ENCODE measurements around the gene SETBP1. TPM values are rescaled to one million over a fixed set of nuclear protein-coding genes. Genes with fewer than 3 reads are reported as not detected.

SETBP1 gene
- total and polyA plus RNA-seq, 2 of the 13 experiments (the other 11 are each of a cell fraction or from before 2014, with no cell fraction given) = 0.18 to 0.65 TPM

- TF ChIP-seq TAF15 (IDR thresholded peaks at IDR 0.05; ENCODE audit: low read depth, low read length, poor library complexity, severe bottlenecking) (no peak), THAP9 (CRISPR knock-in tag; IDR thresholded peaks at IDR 0.05; ENCODE audit: borderline replicate concordance) (no peak), TEAD3 (CRISPR knock-in tag; optimal IDR thresholded peaks at IDR 0.05; ENCODE audit: borderline replicate concordance) (peak; percentile 23), ZNF781 (CRISPR knock-in tag; IDR thresholded peaks at IDR 0.05; ENCODE audit: borderline replicate concordance, not compliant biosample characterization) (no peak), RARA (CRISPR knock-in tag; IDR thresholded peaks at IDR 0.05) (peak; percentile 81), HES4 (CRISPR knock-in tag; IDR thresholded peaks at IDR 0.05; ENCODE audit: borderline replicate concordance) (no peak), ZNF343 (CRISPR knock-in tag; IDR thresholded peaks at IDR 0.05) (no peak), ZNF563 (CRISPR knock-in tag; IDR thresholded peaks at IDR 0.05) (no peak), ZBTB38 (CRISPR knock-in tag; IDR thresholded peaks at IDR 0.05) (0 out of 2 replicates have a peak, but pooled peaks have one; percentile 45), ZFYVE20 (CRISPR knock-in tag; IDR thresholded peaks at IDR 0.05; ENCODE audit: borderline replicate concordance, low read depth) (no peak), ZSCAN21 (CRISPR knock-in tag; IDR thresholded peaks at IDR 0.05; ENCODE audit: borderline replicate concordance) (no peak), ERF (CRISPR knock-in tag; IDR thresholded peaks at IDR 0.05) (no peak), ETV5 (CRISPR knock-in tag; IDR thresholded peaks at IDR 0.05; ENCODE audit: borderline replicate concordance) (peak; percentile 64; the same call in 1 of the 2 replicates), ZNF180 (CRISPR knock-in tag; IDR thresholded peaks at IDR 0.05; ENCODE audit: borderline replicate concordance, low read depth) (no peak)
- TF ChIP-seq, protein P1, sequence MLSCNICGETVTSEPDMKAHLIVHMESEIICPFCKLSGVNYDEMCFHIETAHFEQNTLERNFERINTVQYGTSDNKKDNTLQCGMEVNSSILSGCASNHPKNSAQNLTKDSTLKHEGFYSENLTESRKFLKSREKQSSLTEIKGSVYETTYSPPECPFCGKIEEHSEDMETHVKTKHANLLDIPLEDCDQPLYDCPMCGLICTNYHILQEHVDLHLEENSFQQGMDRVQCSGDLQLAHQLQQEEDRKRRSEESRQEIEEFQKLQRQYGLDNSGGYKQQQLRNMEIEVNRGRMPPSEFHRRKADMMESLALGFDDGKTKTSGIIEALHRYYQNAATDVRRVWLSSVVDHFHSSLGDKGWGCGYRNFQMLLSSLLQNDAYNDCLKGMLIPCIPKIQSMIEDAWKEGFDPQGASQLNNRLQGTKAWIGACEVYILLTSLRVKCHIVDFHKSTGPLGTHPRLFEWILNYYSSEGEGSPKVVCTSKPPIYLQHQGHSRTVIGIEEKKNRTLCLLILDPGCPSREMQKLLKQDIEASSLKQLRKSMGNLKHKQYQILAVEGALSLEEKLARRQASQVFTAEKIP (CRISPR knock-in tag; IDR thresholded peaks at IDR 0.05; ENCODE audit: borderline replicate concordance) = no peak
- TF ChIP-seq, protein P2, sequence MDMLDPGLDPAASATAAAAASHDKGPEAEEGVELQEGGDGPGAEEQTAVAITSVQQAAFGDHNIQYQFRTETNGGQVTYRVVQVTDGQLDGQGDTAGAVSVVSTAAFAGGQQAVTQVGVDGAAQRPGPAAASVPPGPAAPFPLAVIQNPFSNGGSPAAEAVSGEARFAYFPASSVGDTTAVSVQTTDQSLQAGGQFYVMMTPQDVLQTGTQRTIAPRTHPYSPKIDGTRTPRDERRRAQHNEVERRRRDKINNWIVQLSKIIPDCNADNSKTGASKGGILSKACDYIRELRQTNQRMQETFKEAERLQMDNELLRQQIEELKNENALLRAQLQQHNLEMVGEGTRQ (IDR thresholded peaks at IDR 0.05; ENCODE audit: low read depth, low read length) = no peak
- TF ChIP-seq, protein P2 (CRISPR knock-in tag; IDR thresholded peaks at IDR 0.05; ENCODE audit: borderline replicate concordance) = no peak
- TF ChIP-seq, protein P3, sequence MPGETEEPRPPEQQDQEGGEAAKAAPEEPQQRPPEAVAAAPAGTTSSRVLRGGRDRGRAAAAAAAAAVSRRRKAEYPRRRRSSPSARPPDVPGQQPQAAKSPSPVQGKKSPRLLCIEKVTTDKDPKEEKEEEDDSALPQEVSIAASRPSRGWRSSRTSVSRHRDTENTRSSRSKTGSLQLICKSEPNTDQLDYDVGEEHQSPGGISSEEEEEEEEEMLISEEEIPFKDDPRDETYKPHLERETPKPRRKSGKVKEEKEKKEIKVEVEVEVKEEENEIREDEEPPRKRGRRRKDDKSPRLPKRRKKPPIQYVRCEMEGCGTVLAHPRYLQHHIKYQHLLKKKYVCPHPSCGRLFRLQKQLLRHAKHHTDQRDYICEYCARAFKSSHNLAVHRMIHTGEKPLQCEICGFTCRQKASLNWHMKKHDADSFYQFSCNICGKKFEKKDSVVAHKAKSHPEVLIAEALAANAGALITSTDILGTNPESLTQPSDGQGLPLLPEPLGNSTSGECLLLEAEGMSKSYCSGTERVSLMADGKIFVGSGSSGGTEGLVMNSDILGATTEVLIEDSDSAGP (CRISPR knock-in tag; IDR thresholded peaks at IDR 0.05; ENCODE audit: borderline replicate concordance) = 0 out of 2 replicates have a peak, but pooled peaks have one; percentile 23
Measured at GRCh38 chr18:44680273-44681075, at the start of gene SETBP1 (continued).
